GM13977 (cell line): Measurements from ENCODE around the gene HIVEP2.

Experiments
- DNase-seq: peaks from one replicate; pipeline ENCODE4 v3.0.0; 2012; ENCODE audit warnings: low spot score
- in situ Hi-C: fragments of 300-500 bp; cut with MboI; formaldehyde crosslinking; loops from one replicate; pipeline ENCODE4 v1.12.0; 2022; ENCODE audit warnings: low sequenced_read_pairs, low pct_unique_long_range_greater_than_20kb, mixed read lengths, inconsistent platforms; ENCODE audit not compliant: unreplicated experiment
- TF ChIP-seq, protein P1 (sequence below): IDR thresholded peaks from 2 replicates; pipeline ENCODE4 v1.5.1; 2012; ENCODE audit warnings: mild to moderate bottlenecking, control low read depth; ENCODE audit not compliant: insufficient read depth; ENCODE audit errors: extremely low read depth, missing control alignments

Gene HIVEP2

DNA sequence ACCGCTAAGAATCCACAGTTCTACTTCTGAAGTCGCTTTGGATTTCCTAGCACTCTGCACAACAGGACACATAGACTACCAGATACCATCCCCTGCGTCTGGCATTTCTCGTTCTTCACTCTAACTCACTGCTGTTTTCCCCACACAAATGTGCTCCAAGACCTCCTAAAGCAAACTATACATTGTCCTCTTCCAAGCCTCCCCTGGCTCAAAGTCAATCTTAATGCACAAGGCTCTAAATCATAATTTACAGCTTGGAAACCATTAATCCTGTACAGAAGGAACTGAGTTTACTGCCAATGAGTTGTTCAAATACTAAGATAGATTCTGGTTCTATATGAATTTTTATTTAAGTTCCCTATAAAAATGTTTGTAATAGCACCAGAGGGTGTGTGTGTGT, 128.5 kb downstream of the HIVEP2 start:
- no peak for DNase-seq
- TF ChIP-seq, protein P1, sequence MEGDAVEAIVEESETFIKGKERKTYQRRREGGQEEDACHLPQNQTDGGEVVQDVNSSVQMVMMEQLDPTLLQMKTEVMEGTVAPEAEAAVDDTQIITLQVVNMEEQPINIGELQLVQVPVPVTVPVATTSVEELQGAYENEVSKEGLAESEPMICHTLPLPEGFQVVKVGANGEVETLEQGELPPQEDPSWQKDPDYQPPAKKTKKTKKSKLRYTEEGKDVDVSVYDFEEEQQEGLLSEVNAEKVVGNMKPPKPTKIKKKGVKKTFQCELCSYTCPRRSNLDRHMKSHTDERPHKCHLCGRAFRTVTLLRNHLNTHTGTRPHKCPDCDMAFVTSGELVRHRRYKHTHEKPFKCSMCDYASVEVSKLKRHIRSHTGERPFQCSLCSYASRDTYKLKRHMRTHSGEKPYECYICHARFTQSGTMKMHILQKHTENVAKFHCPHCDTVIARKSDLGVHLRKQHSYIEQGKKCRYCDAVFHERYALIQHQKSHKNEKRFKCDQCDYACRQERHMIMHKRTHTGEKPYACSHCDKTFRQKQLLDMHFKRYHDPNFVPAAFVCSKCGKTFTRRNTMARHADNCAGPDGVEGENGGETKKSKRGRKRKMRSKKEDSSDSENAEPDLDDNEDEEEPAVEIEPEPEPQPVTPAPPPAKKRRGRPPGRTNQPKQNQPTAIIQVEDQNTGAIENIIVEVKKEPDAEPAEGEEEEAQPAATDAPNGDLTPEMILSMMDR = no peak
- in situ Hi-C loops = no loop called here

DNA sequence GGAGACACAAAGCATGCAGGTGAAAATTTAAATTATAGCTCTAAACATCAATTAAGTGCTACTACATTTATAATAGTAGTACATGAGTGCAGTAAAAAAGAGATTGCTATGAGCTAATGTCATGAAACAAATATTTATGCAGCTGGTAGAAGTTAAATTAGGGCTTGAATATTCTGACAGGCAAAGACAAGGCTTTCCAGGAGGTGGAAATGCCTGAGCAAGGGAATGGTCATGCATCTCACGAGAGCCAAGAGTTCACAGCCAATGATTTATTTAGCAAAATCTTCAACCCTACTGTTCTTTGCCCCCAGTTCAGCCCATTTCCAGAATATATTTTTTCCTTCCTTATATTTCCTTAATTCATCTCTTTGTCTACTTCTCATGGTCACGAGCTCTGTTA, 128.9 kb downstream of the HIVEP2 start:
- TF ChIP-seq, protein P1 = no peak
- in situ Hi-C loops = no loop called here
- no peak for DNase-seq

DNA sequence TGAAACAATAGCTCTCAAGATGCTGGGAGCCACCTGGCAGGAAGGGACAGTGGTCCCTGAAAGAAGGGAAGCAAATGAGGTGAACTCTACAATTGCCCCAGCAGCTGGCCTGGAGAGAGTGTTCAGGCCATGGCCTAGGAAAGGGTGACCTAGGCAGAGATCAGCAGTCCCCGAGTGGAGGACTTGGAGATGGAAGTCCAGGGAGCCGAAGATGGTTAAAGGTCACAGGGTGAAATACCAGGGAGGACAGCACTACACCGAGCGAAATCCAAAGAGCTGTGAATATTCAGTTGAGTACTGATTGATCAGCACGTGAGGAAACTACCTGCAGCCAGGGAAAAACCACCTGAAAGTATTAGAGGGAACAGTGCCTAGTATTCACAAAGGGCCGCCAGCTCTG, 133.1 kb downstream of the HIVEP2 start:
- TF ChIP-seq, protein P1 = no peak
- no peak for DNase-seq
- in situ Hi-C loops = no loop called here

DNA sequence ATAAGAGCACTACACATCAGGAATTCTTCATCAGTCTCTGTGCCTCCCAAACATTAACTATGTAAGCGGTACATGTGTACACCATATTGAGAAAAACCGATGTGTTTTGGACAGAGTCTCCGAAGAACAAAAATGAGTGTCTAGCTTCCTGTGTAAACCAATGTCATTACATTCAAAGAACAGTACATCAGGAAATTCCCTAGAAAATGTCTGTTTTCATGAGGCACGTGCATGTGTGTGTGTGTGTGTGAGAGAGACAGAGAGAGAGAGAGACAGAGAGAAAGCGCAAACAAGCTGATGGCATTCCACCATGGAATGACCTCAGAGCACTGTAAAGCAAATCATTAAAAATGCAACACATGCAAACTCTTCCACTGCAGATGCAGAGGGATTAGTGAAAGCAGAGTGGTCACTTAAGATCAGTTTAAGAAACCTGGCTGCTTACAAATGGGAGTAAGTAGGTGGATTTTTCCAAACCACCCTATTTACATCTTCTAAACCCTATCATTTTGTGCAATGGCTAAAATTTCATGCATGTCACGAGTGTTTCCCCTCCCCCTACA, 133.9 kb downstream of the HIVEP2 start:
- TF ChIP-seq, protein P1 = no peak
- in situ Hi-C loops = no loop called here
- DNase-seq = no peak

DNA sequence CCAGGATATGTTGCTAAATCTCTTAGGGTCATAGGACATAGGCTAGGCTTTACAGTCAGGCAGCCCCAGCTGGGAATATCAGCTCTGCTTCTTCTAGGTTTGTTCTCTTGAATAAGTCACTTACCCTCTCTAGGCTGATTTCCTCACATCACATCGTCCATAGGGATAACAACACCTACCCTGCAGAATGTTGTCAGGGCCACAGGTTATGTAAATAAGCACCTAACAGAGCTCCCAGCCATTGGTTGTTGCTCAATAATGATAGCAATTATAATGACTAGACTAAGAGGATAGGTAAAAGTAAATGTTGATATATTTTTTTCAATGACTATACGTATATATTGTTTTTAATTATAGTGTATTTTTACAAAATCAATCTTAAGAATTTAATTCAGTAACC, 135.0 kb downstream of the HIVEP2 start:
- DNase-seq = no peak
- TF ChIP-seq, protein P1 = no peak
- in situ Hi-C loops = no loop called here

DNA sequence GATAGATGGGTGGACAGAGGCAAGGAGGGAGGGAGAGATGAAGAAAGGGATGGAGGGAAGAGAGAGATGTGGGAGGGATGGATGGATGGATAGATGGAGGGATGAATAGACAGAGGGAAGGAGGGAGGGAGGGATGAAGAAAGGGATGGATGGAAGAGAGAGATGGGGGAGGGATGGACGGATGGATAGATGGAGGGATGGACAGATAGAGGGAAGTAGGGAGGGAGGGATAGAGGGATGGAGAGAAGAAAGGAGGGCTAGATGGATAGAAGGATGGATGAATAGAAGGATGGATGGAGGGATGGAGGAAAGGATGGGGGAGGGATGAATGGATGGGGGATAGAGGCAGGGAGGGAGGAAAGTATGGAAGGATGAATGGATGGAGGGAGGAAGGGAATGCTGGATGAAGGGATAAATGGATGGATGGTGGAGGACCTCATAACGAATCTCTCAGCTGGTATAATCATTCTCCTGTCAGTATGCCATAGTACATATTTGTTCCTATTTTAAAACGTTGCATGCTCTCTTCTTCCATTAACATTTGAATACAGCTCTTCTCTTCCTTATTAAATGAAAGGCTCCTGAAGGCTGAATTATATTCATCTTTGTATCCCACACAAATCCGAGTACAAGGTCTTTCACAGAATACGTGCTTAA, 136.4 kb downstream of the HIVEP2 start:
- DNase-seq = no peak
- TF ChIP-seq, protein P1 = no peak
- in situ Hi-C loops = no loop called here
